CD4-positive, alpha-beta T cell treated with Interleukin-2 at 100 ng/mL for 4 hours (primary cell): ENCODE data around the gene KCNH2.

Source experiments
- DNase-seq: peaks from one replicate; pipeline ENCODE4 v3.0.0-alpha.2; 2020; ENCODE audit warnings: low spot score

Gene KCNH2

GRCh38 chr7:150974468-150975391 is 3.4 kb downstream of the KCNH2 start:
- peak; percentile 86 for DNase-seq

GRCh38 chr7:150973571-150974451 is 4.3 kb downstream of the KCNH2 start:
- DNase-seq: peak; percentile 33

GRCh38 chr7:150972741-150973140 is 5.4 kb downstream of the KCNH2 start:
- no peak for DNase-seq

DNA sequence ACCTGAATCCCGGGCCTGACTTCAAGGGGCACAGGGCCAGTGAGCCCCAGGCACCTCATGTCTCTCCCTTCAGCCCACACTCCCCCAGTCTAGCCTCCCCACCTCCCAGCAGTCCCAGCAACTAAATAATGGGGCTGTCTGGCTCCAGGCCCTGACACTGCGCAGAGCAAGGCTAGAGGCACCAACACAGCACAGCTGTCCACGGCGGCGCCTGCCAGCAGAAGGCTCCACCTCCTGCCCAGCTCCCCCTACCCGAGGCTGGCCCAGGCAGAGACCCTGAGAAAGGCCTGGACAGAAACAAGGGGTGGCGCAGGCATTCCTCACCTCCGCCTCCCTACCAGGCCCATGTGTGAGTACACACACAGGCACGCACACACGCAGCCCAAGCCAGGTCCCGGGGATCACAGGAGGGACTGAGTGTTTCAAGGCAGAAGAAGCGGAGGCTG is 6.1 kb downstream of the KCNH2 start:
- DNase-seq: no peak

DNA sequence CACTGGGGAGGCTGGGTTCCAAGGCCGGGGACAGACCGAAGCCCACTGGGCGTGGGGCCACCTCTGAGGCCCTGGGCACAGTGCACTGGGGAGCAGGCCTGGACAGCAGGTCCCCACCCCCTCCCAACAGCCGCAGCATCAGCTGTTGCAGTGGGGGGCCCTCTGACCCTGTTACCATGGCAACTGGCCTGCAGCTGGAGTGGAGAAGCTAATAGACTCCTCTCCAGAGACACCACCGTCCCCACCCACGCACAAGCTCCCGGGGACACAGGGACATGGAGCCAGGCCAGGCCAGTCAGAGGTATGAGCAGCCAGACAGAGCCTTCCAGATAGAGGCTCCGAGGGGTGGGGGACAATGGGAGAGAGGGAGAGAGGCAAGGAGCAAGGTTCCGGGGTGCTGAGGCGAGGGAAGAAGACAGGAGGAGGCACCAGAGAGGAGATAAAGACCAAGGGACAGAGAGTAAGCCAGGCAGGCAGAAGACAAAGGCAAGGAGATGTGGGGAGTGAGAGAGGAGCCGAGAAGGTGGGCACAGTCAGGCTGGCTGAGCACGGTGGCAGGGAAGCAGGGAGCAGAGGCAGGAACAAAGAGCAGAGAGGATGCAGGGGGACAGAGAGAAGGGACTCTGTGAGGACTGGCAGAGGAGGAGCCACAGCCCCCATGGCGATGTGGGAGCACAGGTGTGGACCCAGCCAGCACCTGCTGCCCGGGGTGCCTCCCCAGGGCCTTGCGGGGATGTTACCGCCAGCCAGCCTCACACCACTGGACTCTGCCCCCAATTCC is 6.7 kb downstream of the KCNH2 start:
- DNase-seq: no peak

- DNase-seq: no peak
Observed at GRCh38 chr7:150970424-150970823, 7.7 kb downstream of the KCNH2 start.

DNA sequence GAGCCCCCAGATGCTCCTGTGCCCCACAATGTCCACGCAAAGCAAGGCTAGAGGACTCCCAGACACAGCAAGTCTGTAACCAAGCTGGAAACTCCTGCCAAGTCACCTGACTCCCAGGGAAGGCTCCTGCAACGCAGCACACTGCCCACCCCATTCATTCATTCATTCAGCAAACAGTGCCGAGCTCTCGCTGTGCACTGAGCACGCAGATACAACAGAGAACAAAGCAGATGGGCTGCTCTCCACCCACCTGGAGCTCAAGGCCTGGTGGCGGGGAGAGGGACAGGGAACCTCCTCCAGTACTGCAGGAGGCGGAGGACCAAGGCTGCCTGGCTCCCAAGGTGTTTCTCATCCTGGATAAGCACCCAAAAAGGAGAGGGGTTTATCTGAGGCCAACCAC is 8.6 kb downstream of the KCNH2 start:
- no peak for DNase-seq

DNA sequence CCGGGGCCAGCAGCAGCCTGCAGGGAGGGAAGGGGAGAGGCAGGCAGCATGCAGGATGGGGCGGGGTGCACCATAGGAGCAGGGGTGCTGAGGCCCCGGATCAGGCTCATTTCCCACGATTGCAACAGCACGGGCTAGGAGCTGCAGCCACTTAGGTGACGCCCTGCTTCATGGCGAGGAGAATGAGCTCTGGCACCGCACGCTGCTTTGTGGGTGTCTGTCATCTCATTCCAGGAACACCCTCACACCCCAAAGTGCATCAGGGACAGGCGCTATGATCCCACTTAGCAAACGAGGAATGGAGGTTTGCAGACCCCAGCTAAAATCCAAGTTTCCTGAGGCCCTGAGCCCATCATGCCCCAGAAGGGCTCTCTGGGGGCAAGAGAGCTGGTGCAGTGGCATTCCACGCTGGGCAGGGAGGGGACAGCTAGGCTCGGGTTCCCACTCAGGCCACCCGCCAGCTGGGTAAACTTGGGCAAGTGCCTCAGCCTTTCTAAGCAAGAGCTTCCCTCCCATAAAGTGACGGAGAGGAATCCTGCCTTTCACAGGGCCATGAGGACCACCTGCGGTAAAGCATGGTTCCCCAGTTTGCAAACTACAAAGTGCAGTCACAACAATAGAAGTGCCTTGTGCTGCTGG is 9.3 kb downstream of the KCNH2 start:
- DNase-seq: no peak

GRCh38 chr7:150968056-150968733 is 9.9 kb downstream of the KCNH2 start:
- DNase-seq: no peak

- DNase-seq: no peak
Observed at GRCh38 chr7:150967349-150967748, 10.8 kb downstream of the KCNH2 start.

GRCh38 chr7:150966002-150966401 is 12.1 kb downstream of the KCNH2 start:
- no peak for DNase-seq

GRCh38 chr7:150965273-150965830 is 12.8 kb downstream of the KCNH2 start:
- DNase-seq: no peak

DNA sequence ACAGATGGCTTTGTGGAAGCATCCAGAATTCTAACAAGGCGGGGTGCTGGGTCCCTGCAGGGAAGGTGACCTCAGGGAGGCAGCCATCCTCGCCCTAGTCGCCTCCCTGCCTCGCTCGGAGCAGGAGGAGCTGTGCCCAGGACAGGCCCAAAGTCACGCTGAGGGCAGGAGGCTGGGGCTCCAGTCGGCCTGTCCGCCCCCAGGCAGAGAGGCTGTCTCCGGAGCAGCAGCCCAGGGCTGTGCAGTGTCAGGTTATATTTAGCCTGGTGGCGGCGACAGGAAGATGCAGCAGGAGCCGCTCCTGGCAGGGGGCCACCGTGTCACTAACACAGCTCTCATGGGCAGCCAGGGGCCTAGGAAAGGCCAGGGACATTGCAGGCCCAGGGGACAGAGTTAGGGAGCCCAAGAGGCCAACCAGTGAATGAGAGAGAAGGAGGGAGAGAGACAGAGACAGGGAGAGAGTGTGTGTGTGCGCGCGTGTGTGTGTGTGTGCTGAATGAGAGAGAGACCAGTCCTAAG is 13.5 kb downstream of the KCNH2 start:
- DNase-seq: no peak

GRCh38 chr7:150963707-150964559 is 14.2 kb downstream of the KCNH2 start:
- no peak for DNase-seq

GRCh38 chr7:150962553-150963399 is 15.3 kb downstream of the KCNH2 start:
- DNase-seq: peak; percentile 48

- DNase-seq: no peak
Observed at GRCh38 chr7:150962290-150962552, 15.9 kb downstream of the KCNH2 start.

DNA sequence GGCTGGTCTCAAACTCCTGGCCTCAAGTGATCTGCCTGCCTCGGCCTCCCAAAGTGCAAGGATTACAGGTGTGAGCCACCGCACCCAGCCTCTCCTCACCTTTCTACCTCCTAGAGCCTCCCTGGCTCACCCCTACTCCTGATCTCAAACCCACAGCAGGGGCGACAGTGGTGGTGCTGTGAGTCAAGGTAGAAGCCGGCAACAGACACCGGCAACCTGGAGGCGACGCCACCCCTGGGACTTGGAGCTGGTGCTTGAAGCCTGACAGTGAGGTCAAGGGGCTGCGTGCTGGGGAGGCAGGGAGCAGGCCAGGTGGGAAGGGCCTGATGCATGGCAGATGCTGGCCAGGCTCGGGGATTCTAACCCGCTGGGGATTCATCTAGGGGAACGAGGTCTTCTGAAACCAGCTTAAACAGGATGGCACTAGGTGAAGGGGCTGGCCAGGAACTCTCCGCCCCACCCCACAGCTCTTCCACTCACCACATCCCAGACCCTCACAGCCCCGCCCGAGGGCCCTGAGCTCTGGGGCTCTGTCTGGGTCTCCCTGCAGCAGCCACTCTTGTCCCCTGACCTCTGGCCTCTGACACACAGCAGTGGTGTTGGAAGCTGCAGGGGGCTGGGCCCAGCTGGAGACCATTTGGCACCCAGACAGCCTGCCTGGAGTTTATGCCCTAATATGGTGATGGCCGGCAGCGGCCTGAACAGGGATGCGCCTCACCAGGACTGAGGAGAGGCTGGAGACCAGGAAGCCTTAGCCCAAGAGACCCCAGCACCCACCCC is 16.4 kb downstream of the KCNH2 start:
- no peak for DNase-seq
